Measurements from ENCODE around the gene USP20. TPM values are rescaled to one million over a fixed set of nuclear protein-coding genes. Genes with fewer than 3 reads are reported as not detected.

USP20 gene
- total and polyA plus RNA-seq, 4 donors = 8.2 to 19.8 (median 10.3) TPM

DNA sequence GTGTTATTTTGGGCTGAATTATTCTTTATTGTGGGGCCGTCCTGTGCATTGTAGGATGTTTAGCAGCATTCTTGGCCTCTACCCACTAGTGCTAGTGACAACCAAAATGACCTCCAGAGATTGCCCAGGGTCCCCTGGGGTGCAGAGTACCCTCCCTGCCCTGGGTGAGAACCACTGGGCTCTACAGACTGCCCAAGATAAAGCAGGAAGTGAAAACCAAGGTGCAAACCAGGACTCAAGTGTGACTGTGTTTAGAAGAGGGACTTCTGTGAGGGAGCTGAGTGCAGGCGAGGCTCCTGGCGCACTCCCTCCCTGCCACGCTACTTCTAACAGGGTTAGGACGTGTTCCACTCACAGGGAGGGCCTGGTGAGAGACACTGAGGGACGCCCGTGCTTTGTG, 41.6 kb downstream of the USP20 start:
- no peak for DNase-seq (ENCODE audit: low spot score)
- H3K27me3 ChIP-seq (ENCODE audit: control insufficient read depth in 4 of 4, insufficient read depth in 4 of 4, low read length in 3 of 4) = no peaks in the 10 kb centered on the region
- 92% methylated on average over 7 of the region's 7 CpGs for WGBS
- peaks cover 7 to 55% (median 13%) of the 10 kb centered on the region in 4 donors for H3K36me3 ChIP-seq (ENCODE audit: control insufficient read depth in 4 of 4, insufficient read depth in 3 of 4, low read depth in 1 of 4, low read length in 3 of 4)
- H3K27ac ChIP-seq (ENCODE audit: low read depth in 1 of 2, low read length in 2 of 2) = no peak overlapping the region
- H3K4me3 ChIP-seq (ENCODE audit: low read depth in 1 of 3, low read length in 3 of 3) = no peak overlapping the region
- TF ChIP-seq RAD21 (IDR thresholded peaks at IDR 0.05) = no peak
- no peak for TF ChIP-seq FOXA1 (IDR thresholded peaks at IDR 0.05)
- TF ChIP-seq, protein P1, sequence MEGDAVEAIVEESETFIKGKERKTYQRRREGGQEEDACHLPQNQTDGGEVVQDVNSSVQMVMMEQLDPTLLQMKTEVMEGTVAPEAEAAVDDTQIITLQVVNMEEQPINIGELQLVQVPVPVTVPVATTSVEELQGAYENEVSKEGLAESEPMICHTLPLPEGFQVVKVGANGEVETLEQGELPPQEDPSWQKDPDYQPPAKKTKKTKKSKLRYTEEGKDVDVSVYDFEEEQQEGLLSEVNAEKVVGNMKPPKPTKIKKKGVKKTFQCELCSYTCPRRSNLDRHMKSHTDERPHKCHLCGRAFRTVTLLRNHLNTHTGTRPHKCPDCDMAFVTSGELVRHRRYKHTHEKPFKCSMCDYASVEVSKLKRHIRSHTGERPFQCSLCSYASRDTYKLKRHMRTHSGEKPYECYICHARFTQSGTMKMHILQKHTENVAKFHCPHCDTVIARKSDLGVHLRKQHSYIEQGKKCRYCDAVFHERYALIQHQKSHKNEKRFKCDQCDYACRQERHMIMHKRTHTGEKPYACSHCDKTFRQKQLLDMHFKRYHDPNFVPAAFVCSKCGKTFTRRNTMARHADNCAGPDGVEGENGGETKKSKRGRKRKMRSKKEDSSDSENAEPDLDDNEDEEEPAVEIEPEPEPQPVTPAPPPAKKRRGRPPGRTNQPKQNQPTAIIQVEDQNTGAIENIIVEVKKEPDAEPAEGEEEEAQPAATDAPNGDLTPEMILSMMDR (IDR thresholded peaks at IDR 0.05; ENCODE audit: low read depth, low read length, missing input control) = no peak
- TF ChIP-seq, protein P2, sequence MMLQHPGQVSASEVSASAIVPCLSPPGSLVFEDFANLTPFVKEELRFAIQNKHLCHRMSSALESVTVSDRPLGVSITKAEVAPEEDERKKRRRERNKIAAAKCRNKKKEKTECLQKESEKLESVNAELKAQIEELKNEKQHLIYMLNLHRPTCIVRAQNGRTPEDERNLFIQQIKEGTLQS (IDR thresholded peaks at IDR 0.05) = no peak
- no peak overlapping the region for H3K9ac ChIP-seq (ENCODE audit: low read depth in 1 of 2, low read length in 2 of 2)
- H3K4me1 ChIP-seq (ENCODE audit: control insufficient read depth in 4 of 4, insufficient read depth in 4 of 4, low read length in 3 of 4) = no peaks in the 10 kb centered on the region
- no peaks in the 10 kb centered on the region for H3K9me3 ChIP-seq (ENCODE audit: control insufficient read depth in 4 of 4, low read length in 3 of 4)

DNA sequence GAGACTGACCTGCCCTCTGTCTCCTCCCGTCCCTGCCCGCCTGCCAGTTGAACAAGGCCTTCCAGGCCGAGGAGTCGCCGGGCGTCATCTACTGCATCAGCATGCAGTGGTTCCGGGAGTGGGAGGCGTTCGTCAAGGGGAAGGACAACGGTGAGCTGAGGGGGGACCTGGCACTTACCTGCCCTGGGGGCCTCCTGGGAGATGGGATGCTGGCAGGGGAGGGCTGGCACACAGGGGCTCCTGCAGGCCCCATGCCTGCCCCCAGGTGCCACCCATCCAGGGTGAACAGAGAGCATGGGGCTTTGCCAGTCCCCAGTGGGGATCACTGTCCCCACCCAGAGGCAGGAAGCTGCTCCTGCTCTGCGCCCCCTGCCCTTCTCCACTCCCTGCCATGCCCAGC, 43.0 kb downstream of the USP20 start:
- H3K4me1 ChIP-seq (ENCODE audit: control insufficient read depth in 4 of 4, insufficient read depth in 4 of 4, low read length in 3 of 4) = no peaks in the 10 kb centered on the region
- H3K9ac ChIP-seq (ENCODE audit: low read depth in 1 of 2, low read length in 2 of 2) = no peak overlapping the region
- H3K9me3 ChIP-seq (ENCODE audit: control insufficient read depth in 4 of 4, low read length in 3 of 4) = no peaks in the 10 kb centered on the region
- no peak for DNase-seq (ENCODE audit: low spot score)
- WGBS = 95% methylated on average over 11 of the region's 11 CpGs
- H3K27ac ChIP-seq (ENCODE audit: low read depth in 1 of 2, low read length in 2 of 2) = no peak overlapping the region
- no peak overlapping the region for H3K4me3 ChIP-seq (ENCODE audit: low read depth in 1 of 3, low read length in 3 of 3)
- H3K27me3 ChIP-seq (ENCODE audit: control insufficient read depth in 4 of 4, insufficient read depth in 4 of 4, low read length in 3 of 4) = no peaks in the 10 kb centered on the region
- TF ChIP-seq RAD21 (IDR thresholded peaks at IDR 0.05) (no peak), HNF4A (conservative IDR thresholded peaks at IDR 0.05) (no peak), HNF4G (IDR thresholded peaks at IDR 0.05) (no peak), FOXA2 (IDR thresholded peaks at IDR 0.05) (no peak), NR2F2 (IDR thresholded peaks at IDR 0.05) (no peak)
- TF ChIP-seq, protein P1 (IDR thresholded peaks at IDR 0.05; ENCODE audit: low read depth, low read length, missing input control) = no peak
- TF ChIP-seq, protein P2 (IDR thresholded peaks at IDR 0.05) = no peak
- peaks cover 7 to 60% (median 13%) of the 10 kb centered on the region in 4 donors for H3K36me3 ChIP-seq (ENCODE audit: control insufficient read depth in 4 of 4, insufficient read depth in 3 of 4, low read depth in 1 of 4, low read length in 3 of 4)

DNA sequence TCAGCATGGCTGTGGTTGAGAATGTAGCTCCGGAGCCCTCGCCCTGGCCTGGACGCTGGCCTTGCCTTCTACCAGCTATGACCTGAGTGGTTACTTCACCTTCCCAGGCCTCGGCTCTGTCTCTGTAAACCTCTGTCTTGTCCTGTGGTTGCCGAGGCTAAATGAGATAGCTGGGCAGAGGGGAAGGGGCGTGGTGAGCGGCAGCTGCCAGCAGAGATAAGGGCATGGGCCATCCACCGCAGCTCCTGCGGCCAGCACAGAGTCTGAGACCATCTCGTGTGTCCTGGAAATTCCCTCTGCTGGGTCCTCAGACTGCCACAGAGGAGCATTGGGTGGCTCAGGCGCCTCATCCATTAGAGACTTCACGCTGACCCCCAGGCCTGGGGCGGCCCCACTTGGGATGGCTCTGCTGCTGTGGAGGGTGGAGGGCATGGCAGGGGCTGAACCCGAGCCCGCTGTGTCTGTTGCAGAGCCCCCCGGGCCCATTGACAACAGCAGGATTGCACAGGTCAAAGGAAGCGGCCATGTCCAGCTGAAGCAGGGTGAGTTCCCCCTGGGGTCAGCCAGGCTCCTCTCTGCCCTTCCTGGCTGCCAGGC, 43.9 kb downstream of the USP20 start:
- H3K4me1 ChIP-seq (ENCODE audit: control insufficient read depth in 4 of 4, insufficient read depth in 4 of 4, low read length in 3 of 4) = peaks cover 0 to 6% (median 5%) of the 10 kb centered on the region in 4 donors
- no peak overlapping the region for H3K9ac ChIP-seq (ENCODE audit: low read depth in 1 of 2, low read length in 2 of 2)
- no peak overlapping the region for H3K4me3 ChIP-seq (ENCODE audit: low read depth in 1 of 3, low read length in 3 of 3)
- H3K27ac ChIP-seq (ENCODE audit: low read depth in 1 of 2, low read length in 2 of 2) = no peak overlapping the region
- H3K9me3 ChIP-seq (ENCODE audit: control insufficient read depth in 4 of 4, low read length in 3 of 4) = no peaks in the 10 kb centered on the region
- no peaks in the 10 kb centered on the region for H3K27me3 ChIP-seq (ENCODE audit: control insufficient read depth in 4 of 4, insufficient read depth in 4 of 4, low read length in 3 of 4)
- WGBS = 92% methylated on average over 17 of the region's 17 CpGs
- DNase-seq (ENCODE audit: low spot score) = peak; percentile 86
- H3K36me3 ChIP-seq (ENCODE audit: control insufficient read depth in 4 of 4, insufficient read depth in 3 of 4, low read depth in 1 of 4, low read length in 3 of 4) = peaks cover 7 to 52% (median 13%) of the 10 kb centered on the region in 4 donors
- TF ChIP-seq FOXA1 (IDR thresholded peaks at IDR 0.05) (no peak), SP1 (IDR thresholded peaks at IDR 0.05) (no peak), TAF1 (conservative IDR thresholded peaks at IDR 0.05) (no peak), HNF4G (IDR thresholded peaks at IDR 0.05) (no peak)
- TF ChIP-seq, protein P1 (IDR thresholded peaks at IDR 0.05; ENCODE audit: low read depth, low read length, missing input control) = no peak
- TF ChIP-seq, protein P3, sequence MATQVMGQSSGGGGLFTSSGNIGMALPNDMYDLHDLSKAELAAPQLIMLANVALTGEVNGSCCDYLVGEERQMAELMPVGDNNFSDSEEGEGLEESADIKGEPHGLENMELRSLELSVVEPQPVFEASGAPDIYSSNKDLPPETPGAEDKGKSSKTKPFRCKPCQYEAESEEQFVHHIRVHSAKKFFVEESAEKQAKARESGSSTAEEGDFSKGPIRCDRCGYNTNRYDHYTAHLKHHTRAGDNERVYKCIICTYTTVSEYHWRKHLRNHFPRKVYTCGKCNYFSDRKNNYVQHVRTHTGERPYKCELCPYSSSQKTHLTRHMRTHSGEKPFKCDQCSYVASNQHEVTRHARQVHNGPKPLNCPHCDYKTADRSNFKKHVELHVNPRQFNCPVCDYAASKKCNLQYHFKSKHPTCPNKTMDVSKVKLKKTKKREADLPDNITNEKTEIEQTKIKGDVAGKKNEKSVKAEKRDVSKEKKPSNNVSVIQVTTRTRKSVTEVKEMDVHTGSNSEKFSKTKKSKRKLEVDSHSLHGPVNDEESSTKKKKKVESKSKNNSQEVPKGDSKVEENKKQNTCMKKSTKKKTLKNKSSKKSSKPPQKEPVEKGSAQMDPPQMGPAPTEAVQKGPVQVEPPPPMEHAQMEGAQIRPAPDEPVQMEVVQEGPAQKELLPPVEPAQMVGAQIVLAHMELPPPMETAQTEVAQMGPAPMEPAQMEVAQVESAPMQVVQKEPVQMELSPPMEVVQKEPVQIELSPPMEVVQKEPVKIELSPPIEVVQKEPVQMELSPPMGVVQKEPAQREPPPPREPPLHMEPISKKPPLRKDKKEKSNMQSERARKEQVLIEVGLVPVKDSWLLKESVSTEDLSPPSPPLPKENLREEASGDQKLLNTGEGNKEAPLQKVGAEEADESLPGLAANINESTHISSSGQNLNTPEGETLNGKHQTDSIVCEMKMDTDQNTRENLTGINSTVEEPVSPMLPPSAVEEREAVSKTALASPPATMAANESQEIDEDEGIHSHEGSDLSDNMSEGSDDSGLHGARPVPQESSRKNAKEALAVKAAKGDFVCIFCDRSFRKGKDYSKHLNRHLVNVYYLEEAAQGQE (IDR thresholded peaks at IDR 0.05) = no peak
- TF ChIP-seq, protein P4, sequence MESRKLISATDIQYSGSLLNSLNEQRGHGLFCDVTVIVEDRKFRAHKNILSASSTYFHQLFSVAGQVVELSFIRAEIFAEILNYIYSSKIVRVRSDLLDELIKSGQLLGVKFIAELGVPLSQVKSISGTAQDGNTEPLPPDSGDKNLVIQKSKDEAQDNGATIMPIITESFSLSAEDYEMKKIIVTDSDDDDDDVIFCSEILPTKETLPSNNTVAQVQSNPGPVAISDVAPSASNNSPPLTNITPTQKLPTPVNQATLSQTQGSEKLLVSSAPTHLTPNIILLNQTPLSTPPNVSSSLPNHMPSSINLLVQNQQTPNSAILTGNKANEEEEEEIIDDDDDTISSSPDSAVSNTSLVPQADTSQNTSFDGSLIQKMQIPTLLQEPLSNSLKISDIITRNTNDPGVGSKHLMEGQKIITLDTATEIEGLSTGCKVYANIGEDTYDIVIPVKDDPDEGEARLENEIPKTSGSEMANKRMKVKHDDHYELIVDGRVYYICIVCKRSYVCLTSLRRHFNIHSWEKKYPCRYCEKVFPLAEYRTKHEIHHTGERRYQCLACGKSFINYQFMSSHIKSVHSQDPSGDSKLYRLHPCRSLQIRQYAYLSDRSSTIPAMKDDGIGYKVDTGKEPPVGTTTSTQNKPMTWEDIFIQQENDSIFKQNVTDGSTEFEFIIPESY (IDR thresholded peaks at IDR 0.05) = no peak
- TF ChIP-seq, protein P2 (IDR thresholded peaks at IDR 0.05) = no peak
